SK-N-SH treated with all-trans-retinoic acid at 6 μM for 48 hours (cell line): ENCODE measurements around the gene PDS5B.
A peak's percentile ranks its signal among the peaks of the same experiment; 100 is the strongest.
"Not testable (repeated sequence)": the region's sequence is repeated elsewhere in the genome, so short reads cannot be mapped to it uniquely, and the experiment has no call there.

Source experiments
- ATAC-seq: fragments of 200-7000 bp; cut with Tn5 transposase; 3 replicates; pipeline ENCODE4 v1.9.1; 2020; ENCODE audit warnings: mild to moderate bottlenecking, moderate library complexity
- ARNTL ChIP-seq: fragments of 450-650 bp; formaldehyde crosslinking; IDR thresholded peaks from 2 replicates; pipeline ENCODE4 v1.5.0; 2020; ENCODE audit warnings: low read depth, mild to moderate bottlenecking, moderate library complexity, borderline replicate concordance
- BACH2 ChIP-seq: fragments of 250-450 bp; sonication (Bioruptor Pico); IDR thresholded peaks from 2 replicates; pipeline ENCODE4 v1.9.0; 2021; ENCODE audit warnings: mild to moderate bottlenecking, borderline replicate concordance
- GLIS3 ChIP-seq: fragments of 250-450 bp; sonication (Bioruptor Pico); IDR thresholded peaks from 2 replicates; pipeline ENCODE4 v1.5.0; 2020; ENCODE audit warnings: mild to moderate bottlenecking, moderate library complexity
- ISL1 ChIP-seq: fragments of 250-450 bp; sonication (Bioruptor Pico); IDR thresholded peaks from 2 replicates; pipeline ENCODE4 v2.1.2; 2022; ENCODE audit warnings: mild to moderate bottlenecking, moderate library complexity
- OSR1 ChIP-seq: fragments of 250-450 bp; sonication (Bioruptor Pico); IDR thresholded peaks from 2 replicates; pipeline ENCODE4 v1.8.0; 2022; ENCODE audit warnings: moderate library complexity, mild to moderate bottlenecking, inconsistent platforms
- PPARA ChIP-seq: fragments of 250-450 bp; sonication (Bioruptor Pico); IDR thresholded peaks from 2 replicates; pipeline ENCODE4 v1.5.0; 2020; ENCODE audit warnings: mild to moderate bottlenecking, borderline replicate concordance
- RARB ChIP-seq: fragments of 250-450 bp; sonication (Bioruptor Pico); IDR thresholded peaks from 2 replicates; pipeline ENCODE4 v1.8.0; 2021; ENCODE audit warnings: mild to moderate bottlenecking, moderate library complexity
- SNAI2 ChIP-seq: fragments of 250-450 bp; sonication (Bioruptor Pico); IDR thresholded peaks from 2 replicates; pipeline ENCODE4 v1.5.0; 2020; ENCODE audit warnings: mild to moderate bottlenecking, moderate library complexity
- TCF4 ChIP-seq: fragments of 250-450 bp; sonication (Bioruptor Pico); IDR thresholded peaks from 2 replicates; pipeline ENCODE4 v1.8.0; 2021; ENCODE audit warnings: mild to moderate bottlenecking, moderate library complexity, borderline replicate concordance
- TOX ChIP-seq: fragments of 250-450 bp; sonication (Bioruptor Pico); IDR thresholded peaks from 2 replicates; pipeline ENCODE4 v1.8.0; 2021; ENCODE audit warnings: mild to moderate bottlenecking, moderate library complexity, borderline replicate concordance
- ZFP3 ChIP-seq: fragments of 250-450 bp; sonication (Bioruptor Pico); IDR thresholded peaks from 2 replicates; pipeline ENCODE4 v1.5.0; 2020; ENCODE audit warnings: mild to moderate bottlenecking, moderate library complexity
- ZFP30 ChIP-seq: fragments of 450-650 bp; formaldehyde crosslinking; IDR thresholded peaks from 2 replicates; pipeline ENCODE4 v1.5.0; 2022; ENCODE audit warnings: mild to moderate bottlenecking, moderate library complexity
- ZNF565 ChIP-seq: fragments of 450-650 bp; formaldehyde crosslinking; conservative IDR thresholded peaks from 2 replicates; pipeline ENCODE4 v1.5.0; 2020; ENCODE audit warnings: low read depth, mild to moderate bottlenecking, moderate library complexity
- ZNF70 ChIP-seq: fragments of 450-650 bp; formaldehyde crosslinking; IDR thresholded peaks from 2 replicates; pipeline ENCODE4 v1.5.0; 2020; ENCODE audit warnings: mild to moderate bottlenecking, moderate library complexity
- ZNF8 ChIP-seq: fragments of 450-650 bp; formaldehyde crosslinking; IDR thresholded peaks from 2 replicates; pipeline ENCODE4 v1.5.0; 2020; ENCODE audit warnings: mild to moderate bottlenecking, moderate library complexity
- TF ChIP-seq, protein P1 (sequence below): fragments of 250-450 bp; sonication (Bioruptor Pico); IDR thresholded peaks from 2 replicates; pipeline ENCODE4 v1.8.0; 2021; ENCODE audit warnings: low read depth, mild to moderate bottlenecking, moderate library complexity, borderline replicate concordance
- TF ChIP-seq, protein P2 (sequence below): fragments of 250-450 bp; sonication (Bioruptor Pico); IDR thresholded peaks from 2 replicates; pipeline ENCODE4 v1.5.1; 2021; ENCODE audit warnings: mild to moderate bottlenecking, moderate library complexity
- TF ChIP-seq, protein P3 (sequence below): fragments of 250-450 bp; sonication (Bioruptor Pico); IDR thresholded peaks from 2 replicates; pipeline ENCODE4 v1.5.0; 2020; ENCODE audit warnings: mild to moderate bottlenecking, moderate library complexity
- TF ChIP-seq, protein P4 (sequence below): fragments of 250-450 bp; sonication (Bioruptor Pico); IDR thresholded peaks from 2 replicates; pipeline ENCODE4 v1.8.0; 2020; ENCODE audit warnings: mild to moderate bottlenecking, moderate library complexity, borderline replicate concordance

The PDS5B gene

DNA sequence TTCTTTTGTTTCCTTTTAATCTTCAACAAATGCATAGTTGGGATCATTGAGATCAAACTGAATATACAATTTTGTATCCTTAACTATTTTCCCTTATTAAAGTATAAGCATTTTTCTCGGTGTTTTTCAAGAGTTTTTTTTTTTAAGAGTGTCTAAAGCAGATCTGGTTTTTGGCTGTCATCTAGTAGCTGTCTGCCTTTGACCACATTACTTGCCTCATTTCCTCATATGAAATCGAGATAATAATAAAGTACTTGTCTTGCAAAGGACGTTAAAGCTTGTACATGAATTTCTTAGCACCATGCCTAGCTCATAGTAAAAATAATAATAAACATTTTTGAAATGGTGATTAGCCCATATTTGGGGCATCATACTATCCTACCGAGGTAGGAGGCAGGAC is 121.2 kb downstream of the PDS5B start:
- ATAC-seq: no peak
- TF ChIP-seq, protein P1, sequence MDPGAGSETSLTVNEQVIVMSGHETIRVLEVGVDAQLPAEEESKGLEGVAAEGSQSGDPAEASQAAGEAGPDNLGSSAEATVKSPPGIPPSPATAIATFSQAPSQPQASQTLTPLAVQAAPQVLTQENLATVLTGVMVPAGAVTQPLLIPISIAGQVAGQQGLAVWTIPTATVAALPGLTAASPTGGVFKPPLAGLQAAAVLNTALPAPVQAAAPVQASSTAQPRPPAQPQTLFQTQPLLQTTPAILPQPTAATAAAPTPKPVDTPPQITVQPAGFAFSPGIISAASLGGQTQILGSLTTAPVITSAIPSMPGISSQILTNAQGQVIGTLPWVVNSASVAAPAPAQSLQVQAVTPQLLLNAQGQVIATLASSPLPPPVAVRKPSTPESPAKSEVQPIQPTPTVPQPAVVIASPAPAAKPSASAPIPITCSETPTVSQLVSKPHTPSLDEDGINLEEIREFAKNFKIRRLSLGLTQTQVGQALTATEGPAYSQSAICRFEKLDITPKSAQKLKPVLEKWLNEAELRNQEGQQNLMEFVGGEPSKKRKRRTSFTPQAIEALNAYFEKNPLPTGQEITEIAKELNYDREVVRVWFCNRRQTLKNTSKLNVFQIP (CRISPR knock-in tag): no peak
- no peak for TF ChIP-seq TCF4 (CRISPR knock-in tag)
- TF ChIP-seq, protein P2, sequence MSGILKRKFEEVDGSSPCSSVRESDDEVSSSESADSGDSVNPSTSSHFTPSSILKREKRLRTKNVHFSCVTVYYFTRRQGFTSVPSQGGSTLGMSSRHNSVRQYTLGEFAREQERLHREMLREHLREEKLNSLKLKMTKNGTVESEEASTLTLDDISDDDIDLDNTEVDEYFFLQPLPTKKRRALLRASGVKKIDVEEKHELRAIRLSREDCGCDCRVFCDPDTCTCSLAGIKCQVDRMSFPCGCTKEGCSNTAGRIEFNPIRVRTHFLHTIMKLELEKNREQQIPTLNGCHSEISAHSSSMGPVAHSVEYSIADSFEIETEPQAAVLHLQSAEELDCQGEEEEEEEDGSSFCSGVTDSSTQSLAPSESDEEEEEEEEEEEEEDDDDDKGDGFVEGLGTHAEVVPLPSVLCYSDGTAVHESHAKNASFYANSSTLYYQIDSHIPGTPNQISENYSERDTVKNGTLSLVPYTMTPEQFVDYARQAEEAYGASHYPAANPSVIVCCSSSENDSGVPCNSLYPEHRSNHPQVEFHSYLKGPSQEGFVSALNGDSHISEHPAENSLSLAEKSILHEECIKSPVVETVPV (CRISPR knock-in tag): no peak
- no peak for TF ChIP-seq SNAI2
- TF ChIP-seq TOX (CRISPR knock-in tag): no peak
- no peak for TF ChIP-seq PPARA
- TF ChIP-seq ARNTL (CRISPR knock-in tag): no peak

DNA sequence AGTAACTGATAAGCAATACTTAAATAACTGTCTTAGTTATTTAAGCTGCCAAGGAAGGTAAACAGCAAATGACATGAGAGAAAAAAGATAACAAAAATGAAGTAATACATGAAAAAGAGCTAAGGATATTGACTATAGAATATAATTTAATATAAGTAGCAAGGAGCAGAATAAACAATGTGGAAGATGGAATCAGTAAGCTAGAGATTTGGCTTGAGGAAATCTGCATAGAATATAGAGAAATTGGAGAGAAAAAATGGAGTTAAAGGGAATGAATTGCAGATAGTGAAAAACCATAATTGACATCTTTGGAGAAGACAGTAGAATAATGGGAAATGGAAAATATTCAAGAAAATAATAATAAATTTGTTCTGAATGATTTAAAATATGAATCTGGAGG is 127.1 kb downstream of the PDS5B start:
- TF ChIP-seq ZFP3 (CRISPR knock-in tag) (no peak), ZFP30 (CRISPR knock-in tag) (peak; percentile 99), RARB (CRISPR knock-in tag) (no peak)

DNA sequence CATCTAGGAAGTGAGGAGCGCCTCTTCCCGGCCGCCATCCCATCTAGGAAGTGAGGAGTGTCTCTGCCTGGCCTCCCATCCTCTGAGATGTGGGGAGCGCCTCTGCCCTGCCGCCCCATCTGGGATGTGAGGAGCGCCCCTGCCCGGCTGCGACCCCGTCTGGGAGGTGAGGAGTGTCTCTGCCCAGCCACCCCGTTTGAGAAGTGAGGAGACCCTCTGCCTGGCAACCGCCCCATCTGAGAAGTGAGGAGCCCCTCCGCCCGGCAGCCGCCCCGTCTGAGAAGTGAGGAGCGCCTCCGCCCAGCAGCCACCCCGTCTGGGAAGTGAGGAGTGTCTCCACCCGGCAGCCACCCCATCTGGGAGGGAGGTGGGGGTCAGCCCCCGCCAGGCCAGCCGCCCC is 129.9 kb downstream of the PDS5B start:
- not testable (repeated sequence) for ATAC-seq

More for the DNA sequence above, 127.1 kb downstream of the PDS5B start:
- ATAC-seq: no peak

DNA sequence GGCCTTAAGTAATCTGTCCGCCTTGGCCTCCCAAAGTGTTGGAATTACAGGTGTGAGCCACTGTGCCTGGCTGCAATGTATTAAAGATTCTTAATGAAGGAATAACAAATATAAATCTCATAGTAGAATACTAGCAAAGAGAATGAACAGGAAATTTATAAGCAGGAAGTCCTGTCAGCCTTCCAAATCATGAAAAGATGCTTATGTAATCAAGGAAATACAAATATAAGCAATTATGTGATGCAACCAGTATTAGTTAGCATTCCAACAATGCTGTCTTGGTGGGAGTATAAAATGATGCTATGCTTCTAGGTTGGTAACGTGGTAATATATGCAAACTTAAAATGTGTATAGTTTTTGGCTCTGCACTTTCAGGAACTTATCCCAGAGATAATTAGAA is 133.8 kb downstream of the PDS5B start:
- ATAC-seq: no peak

DNA sequence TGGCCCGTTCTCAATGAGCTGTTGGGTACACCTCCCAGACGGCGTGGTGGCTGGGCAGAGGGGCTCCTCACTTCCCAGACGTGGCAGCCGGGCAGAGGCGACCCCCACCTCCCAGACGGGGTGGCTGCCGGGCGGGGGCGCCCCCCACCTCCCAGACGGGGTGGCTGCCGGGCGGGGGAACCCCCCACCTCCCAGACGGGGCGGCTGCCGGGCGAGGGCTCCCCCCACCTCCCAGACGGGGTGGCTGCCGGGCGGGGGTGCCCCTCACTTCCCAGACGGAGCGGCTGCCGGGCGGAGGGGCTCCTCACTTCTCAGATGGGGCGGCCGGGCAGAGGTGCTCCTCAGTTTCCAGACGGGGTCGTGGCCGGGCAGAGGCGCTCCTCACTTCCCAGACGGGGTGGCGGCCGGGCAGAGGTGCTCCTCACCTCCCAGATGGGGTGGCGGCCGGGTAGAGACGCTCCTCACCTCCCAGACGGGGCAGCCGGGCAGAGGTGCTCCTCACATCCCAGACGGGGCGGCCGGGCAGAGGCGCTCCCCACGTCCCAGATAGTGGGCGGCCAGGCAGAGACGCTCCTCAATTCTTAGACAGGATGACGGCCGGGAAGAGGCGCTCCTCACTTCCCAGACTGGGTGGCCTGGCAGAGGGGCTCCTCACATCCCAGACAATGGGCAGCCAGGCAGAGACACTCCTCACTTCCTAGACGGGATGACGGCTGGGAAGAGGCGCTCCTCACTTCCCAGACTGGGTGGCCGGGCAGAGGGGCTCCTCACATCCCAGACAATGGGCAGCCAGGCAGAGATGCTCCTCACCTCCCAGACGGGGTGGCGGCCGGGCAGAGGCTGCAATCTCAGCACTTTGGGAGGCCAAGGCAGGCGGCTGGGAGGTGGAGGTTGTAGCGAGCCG is 135.1 kb downstream of the PDS5B start:
- ATAC-seq: not testable (repeated sequence)

More for the DNA sequence above, 133.8 kb downstream of the PDS5B start:
- TF ChIP-seq, protein P3, sequence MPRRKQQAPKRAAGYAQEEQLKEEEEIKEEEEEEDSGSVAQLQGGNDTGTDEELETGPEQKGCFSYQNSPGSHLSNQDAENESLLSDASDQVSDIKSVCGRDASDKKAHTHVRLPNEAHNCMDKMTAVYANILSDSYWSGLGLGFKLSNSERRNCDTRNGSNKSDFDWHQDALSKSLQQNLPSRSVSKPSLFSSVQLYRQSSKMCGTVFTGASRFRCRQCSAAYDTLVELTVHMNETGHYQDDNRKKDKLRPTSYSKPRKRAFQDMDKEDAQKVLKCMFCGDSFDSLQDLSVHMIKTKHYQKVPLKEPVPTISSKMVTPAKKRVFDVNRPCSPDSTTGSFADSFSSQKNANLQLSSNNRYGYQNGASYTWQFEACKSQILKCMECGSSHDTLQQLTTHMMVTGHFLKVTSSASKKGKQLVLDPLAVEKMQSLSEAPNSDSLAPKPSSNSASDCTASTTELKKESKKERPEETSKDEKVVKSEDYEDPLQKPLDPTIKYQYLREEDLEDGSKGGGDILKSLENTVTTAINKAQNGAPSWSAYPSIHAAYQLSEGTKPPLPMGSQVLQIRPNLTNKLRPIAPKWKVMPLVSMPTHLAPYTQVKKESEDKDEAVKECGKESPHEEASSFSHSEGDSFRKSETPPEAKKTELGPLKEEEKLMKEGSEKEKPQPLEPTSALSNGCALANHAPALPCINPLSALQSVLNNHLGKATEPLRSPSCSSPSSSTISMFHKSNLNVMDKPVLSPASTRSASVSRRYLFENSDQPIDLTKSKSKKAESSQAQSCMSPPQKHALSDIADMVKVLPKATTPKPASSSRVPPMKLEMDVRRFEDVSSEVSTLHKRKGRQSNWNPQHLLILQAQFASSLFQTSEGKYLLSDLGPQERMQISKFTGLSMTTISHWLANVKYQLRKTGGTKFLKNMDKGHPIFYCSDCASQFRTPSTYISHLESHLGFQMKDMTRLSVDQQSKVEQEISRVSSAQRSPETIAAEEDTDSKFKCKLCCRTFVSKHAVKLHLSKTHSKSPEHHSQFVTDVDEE: no peak
- TF ChIP-seq, protein P1 (CRISPR knock-in tag): no peak
- no peak for TF ChIP-seq TOX (CRISPR knock-in tag)
- TF ChIP-seq, protein P2 (CRISPR knock-in tag): no peak
- TF ChIP-seq ARNTL (CRISPR knock-in tag): no peak
- TF ChIP-seq OSR1 (CRISPR knock-in tag): no peak
- TF ChIP-seq, protein P4, sequence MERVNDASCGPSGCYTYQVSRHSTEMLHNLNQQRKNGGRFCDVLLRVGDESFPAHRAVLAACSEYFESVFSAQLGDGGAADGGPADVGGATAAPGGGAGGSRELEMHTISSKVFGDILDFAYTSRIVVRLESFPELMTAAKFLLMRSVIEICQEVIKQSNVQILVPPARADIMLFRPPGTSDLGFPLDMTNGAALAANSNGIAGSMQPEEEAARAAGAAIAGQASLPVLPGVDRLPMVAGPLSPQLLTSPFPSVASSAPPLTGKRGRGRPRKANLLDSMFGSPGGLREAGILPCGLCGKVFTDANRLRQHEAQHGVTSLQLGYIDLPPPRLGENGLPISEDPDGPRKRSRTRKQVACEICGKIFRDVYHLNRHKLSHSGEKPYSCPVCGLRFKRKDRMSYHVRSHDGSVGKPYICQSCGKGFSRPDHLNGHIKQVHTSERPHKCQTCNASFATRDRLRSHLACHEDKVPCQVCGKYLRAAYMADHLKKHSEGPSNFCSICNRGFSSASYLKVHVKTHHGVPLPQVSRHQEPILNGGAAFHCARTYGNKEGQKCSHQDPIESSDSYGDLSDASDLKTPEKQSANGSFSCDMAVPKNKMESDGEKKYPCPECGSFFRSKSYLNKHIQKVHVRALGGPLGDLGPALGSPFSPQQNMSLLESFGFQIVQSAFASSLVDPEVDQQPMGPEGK (CRISPR knock-in tag): no peak
- TF ChIP-seq ZFP30 (CRISPR knock-in tag): no peak
- no peak for TF ChIP-seq ZNF8 (CRISPR knock-in tag)
- TF ChIP-seq ISL1 (CRISPR knock-in tag): no peak
- TF ChIP-seq BACH2: no peak
- no peak for TF ChIP-seq GLIS3
- TF ChIP-seq ZNF70: no peak
- no peak for TF ChIP-seq ZNF565 (CRISPR knock-in tag)
- TF ChIP-seq RARB (CRISPR knock-in tag): no peak
- TF ChIP-seq, all 23 proteins: peak for 0
